Measurements from ENCODE around the gene ATP6V0B. TPM values are rescaled to one million over a fixed set of nuclear protein-coding genes. Genes with fewer than 3 reads are reported as not detected.

The ATP6V0B gene
- total RNA-seq, 1 experiment from 2014 or later, result 241 TPM

DNA sequence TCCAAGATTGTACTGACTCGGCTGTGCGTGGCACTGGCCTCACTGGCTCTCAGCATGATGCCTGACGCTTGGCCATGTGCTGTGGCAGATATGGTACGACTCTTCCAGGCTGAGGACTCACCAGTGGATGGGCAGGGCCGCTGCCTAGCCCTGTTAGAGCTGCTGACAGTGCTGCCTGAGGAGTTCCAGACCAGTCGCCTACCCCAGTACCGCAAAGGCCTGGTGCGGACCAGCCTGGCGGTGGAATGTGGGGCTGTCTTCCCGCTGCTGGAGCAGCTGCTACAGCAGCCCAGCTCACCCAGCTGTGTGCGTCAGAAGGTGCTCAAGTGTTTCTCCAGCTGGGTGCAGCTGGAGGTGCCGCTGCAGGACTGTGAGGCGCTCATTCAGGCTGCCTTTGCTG lies 25.1 kb upstream of the ATP6V0B start:
- H3K36me3 ChIP-seq (ENCODE audit: low read depth, low read length), result peaks cover 6% of the 10 kb centered on the region; the same call in 1 of the 2 replicates
- no peak overlapping the region for H3K4me2 ChIP-seq (ENCODE audit: low read length)
- no peak overlapping the region for H3K27ac ChIP-seq (ENCODE audit: low read length)
- intact Hi-C loops (cut with micrococcal nuclease), result loop anchor here (5.0 kb wide), 1 partner anchor 242 kb away; the partner anchor contains the start of gene ST3GAL3
- H3F3A ChIP-seq (ENCODE audit: low read length, unreplicated experiment), result no peaks in the 10 kb centered on the region
- H2AFZ ChIP-seq (ENCODE audit: low read length), result no peak overlapping the region
- DNase-seq (no peak), ATAC-seq (no peak)
- POLR2A ChIA-PET (ENCODE audit: unreplicated experiment), result no interaction called here
- H3K9me2 ChIP-seq (replicated peaks; ENCODE audit: low read length), result no peaks in the 10 kb centered on the region
- H3K9ac ChIP-seq (ENCODE audit: low read length), result no peak overlapping the region
- H3K27me3 ChIP-seq (ENCODE audit: low read length), result no peaks in the 10 kb centered on the region
- H3K4me1 ChIP-seq (ENCODE audit: insufficient read depth, low read length), result peaks cover 32% of the 10 kb centered on the region
- no peaks in the 10 kb centered on the region for H4K20me1 ChIP-seq (ENCODE audit: low read length)
- BruUV-seq (replicated peaks), result no TSS peak
- H3K9me3 ChIP-seq (ENCODE audit: low read length), result no peaks in the 10 kb centered on the region
- CTCF ChIA-PET, result no interaction called here
- H3K4me3 ChIP-seq (ENCODE audit: low read length), result no peak overlapping the region
- TF ChIP-seq EZH2phosphoT487 (IDR thresholded peaks at IDR 0.05; ENCODE audit: borderline replicate concordance, low read length) (no peak), EZH2 (IDR thresholded peaks at IDR 0.05; ENCODE audit: low read length, unreplicated experiment) (no peak)
- TF ChIP-seq, protein P1, sequence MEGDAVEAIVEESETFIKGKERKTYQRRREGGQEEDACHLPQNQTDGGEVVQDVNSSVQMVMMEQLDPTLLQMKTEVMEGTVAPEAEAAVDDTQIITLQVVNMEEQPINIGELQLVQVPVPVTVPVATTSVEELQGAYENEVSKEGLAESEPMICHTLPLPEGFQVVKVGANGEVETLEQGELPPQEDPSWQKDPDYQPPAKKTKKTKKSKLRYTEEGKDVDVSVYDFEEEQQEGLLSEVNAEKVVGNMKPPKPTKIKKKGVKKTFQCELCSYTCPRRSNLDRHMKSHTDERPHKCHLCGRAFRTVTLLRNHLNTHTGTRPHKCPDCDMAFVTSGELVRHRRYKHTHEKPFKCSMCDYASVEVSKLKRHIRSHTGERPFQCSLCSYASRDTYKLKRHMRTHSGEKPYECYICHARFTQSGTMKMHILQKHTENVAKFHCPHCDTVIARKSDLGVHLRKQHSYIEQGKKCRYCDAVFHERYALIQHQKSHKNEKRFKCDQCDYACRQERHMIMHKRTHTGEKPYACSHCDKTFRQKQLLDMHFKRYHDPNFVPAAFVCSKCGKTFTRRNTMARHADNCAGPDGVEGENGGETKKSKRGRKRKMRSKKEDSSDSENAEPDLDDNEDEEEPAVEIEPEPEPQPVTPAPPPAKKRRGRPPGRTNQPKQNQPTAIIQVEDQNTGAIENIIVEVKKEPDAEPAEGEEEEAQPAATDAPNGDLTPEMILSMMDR (conservative IDR thresholded peaks at IDR 0.05; ENCODE audit: low read depth, low read length), result no peak
- H3K79me2 ChIP-seq (ENCODE audit: low read length), result peaks cover 88% of the 10 kb centered on the region

- ATAC-seq (no peak), DNase-seq (peak; percentile 43)
- Histone ChIP-seq H3K9me3 (ENCODE audit: low read length) (no peaks in the 10 kb centered on the region), H3K9ac (ENCODE audit: low read length) (no peak overlapping the region), H3K4me3 (ENCODE audit: low read length) (no peak overlapping the region), H3K36me3 (ENCODE audit: low read depth, low read length) (peaks cover 6% of the 10 kb centered on the region; the same call in 1 of the 2 replicates), H3K27me3 (ENCODE audit: low read length) (no peaks in the 10 kb centered on the region), H3K9me2 (replicated peaks; ENCODE audit: low read length) (no peaks in the 10 kb centered on the region), H2AFZ (ENCODE audit: low read length) (no peak overlapping the region), H3K27ac (ENCODE audit: low read length) (no peak overlapping the region), H4K20me1 (ENCODE audit: low read length) (no peaks in the 10 kb centered on the region), H3K79me2 (ENCODE audit: low read length) (peaks cover 79% of the 10 kb centered on the region), H3K4me1 (ENCODE audit: insufficient read depth, low read length) (peaks cover 23% of the 10 kb centered on the region), H3K4me2 (ENCODE audit: low read length) (no peak overlapping the region), H3F3A (ENCODE audit: low read length, unreplicated experiment) (no peaks in the 10 kb centered on the region)
- CTCF ChIA-PET, result no interaction called here
- no TSS peak for BruUV-seq (replicated peaks)
- TF ChIP-seq, protein P1 (conservative IDR thresholded peaks at IDR 0.05; ENCODE audit: low read depth, low read length), result no peak
- TF ChIP-seq EZH2 (IDR thresholded peaks at IDR 0.05; ENCODE audit: low read length, unreplicated experiment) (no peak), EZH2phosphoT487 (IDR thresholded peaks at IDR 0.05; ENCODE audit: borderline replicate concordance, low read length) (no peak)
- POLR2A ChIA-PET (ENCODE audit: unreplicated experiment), result no interaction called here
- intact Hi-C loops (cut with micrococcal nuclease), result no loop called here
Measured at GRCh38 chr1:43951021-43951985, 23.5 kb upstream of the ATP6V0B start.
